ENCODE data around the gene ACTR3C. TPM values are rescaled to one million over a fixed set of nuclear protein-coding genes. Genes with fewer than 3 reads are reported as not detected.

Gene ACTR3C
- total RNA-seq, 1 donor from 2014 or later: 0.49 TPM

GRCh38 chr7:150358433-150358832 lies 35.1 kb upstream of the ACTR3C start:
- no peaks in the 10 kb centered on the region for H3K9me3 Mint-ChIP-seq
- no peak for DNase-seq (ENCODE audit: low read depth, low spot score)

GRCh38 chr7:150357771-150358427 lies 34.6 kb upstream of the ACTR3C start:
- TF ChIP-seq, protein P1, sequence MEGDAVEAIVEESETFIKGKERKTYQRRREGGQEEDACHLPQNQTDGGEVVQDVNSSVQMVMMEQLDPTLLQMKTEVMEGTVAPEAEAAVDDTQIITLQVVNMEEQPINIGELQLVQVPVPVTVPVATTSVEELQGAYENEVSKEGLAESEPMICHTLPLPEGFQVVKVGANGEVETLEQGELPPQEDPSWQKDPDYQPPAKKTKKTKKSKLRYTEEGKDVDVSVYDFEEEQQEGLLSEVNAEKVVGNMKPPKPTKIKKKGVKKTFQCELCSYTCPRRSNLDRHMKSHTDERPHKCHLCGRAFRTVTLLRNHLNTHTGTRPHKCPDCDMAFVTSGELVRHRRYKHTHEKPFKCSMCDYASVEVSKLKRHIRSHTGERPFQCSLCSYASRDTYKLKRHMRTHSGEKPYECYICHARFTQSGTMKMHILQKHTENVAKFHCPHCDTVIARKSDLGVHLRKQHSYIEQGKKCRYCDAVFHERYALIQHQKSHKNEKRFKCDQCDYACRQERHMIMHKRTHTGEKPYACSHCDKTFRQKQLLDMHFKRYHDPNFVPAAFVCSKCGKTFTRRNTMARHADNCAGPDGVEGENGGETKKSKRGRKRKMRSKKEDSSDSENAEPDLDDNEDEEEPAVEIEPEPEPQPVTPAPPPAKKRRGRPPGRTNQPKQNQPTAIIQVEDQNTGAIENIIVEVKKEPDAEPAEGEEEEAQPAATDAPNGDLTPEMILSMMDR (conservative IDR thresholded peaks at IDR 0.05): no peak
- no peaks in the 10 kb centered on the region for H3K36me3 Mint-ChIP-seq (ENCODE audit: low read depth)
- peaks cover 23% of the 10 kb centered on the region for H3K4me1 Mint-ChIP-seq
- peaks cover 2% of the 10 kb centered on the region for H3K27me3 Mint-ChIP-seq (ENCODE audit: low read depth)
- no peak overlapping the region for H3K27ac Mint-ChIP-seq (ENCODE audit: unreplicated experiment)
- no peaks in the 10 kb centered on the region for H3K9me3 Mint-ChIP-seq
- no peak overlapping the region for H3K4me3 Mint-ChIP-seq
- DNase-seq (ENCODE audit: low read depth, low spot score): no peak

More at GRCh38 chr7:150358433-150358832, 35.1 kb upstream of the ACTR3C start:
- Mint-ChIP-seq H3K36me3 (ENCODE audit: low read depth) (no peaks in the 10 kb centered on the region), H3K4me3 (no peak overlapping the region), H3K4me1 (peaks cover 23% of the 10 kb centered on the region), H3K27me3 (ENCODE audit: low read depth) (no peaks in the 10 kb centered on the region), H3K27ac (ENCODE audit: unreplicated experiment) (no peak overlapping the region)
- TF ChIP-seq, protein P1 (conservative IDR thresholded peaks at IDR 0.05): no peak

GRCh38 chr7:150357270-150357669 lies 33.9 kb upstream of the ACTR3C start:
- TF ChIP-seq, protein P1 (conservative IDR thresholded peaks at IDR 0.05): no peak
- peaks cover 2% of the 10 kb centered on the region for H3K27me3 Mint-ChIP-seq (ENCODE audit: low read depth)
- no peak overlapping the region for H3K27ac Mint-ChIP-seq (ENCODE audit: unreplicated experiment)
- H3K4me1 Mint-ChIP-seq: peaks cover 18% of the 10 kb centered on the region
- DNase-seq (ENCODE audit: low read depth, low spot score): no peak
- H3K36me3 Mint-ChIP-seq (ENCODE audit: low read depth): no peaks in the 10 kb centered on the region
- no peak overlapping the region for H3K4me3 Mint-ChIP-seq
- no peaks in the 10 kb centered on the region for H3K9me3 Mint-ChIP-seq

GRCh38 chr7:150356265-150356897 lies 33.0 kb upstream of the ACTR3C start:
- no peaks in the 10 kb centered on the region for H3K36me3 Mint-ChIP-seq (ENCODE audit: low read depth)
- H3K4me3 Mint-ChIP-seq: no peak overlapping the region
- H3K4me1 Mint-ChIP-seq: peaks cover 9% of the 10 kb centered on the region
- TF ChIP-seq, protein P1 (conservative IDR thresholded peaks at IDR 0.05): peak; percentile 74
- no peak overlapping the region for H3K27ac Mint-ChIP-seq (ENCODE audit: unreplicated experiment)
- peaks cover 2% of the 10 kb centered on the region for H3K27me3 Mint-ChIP-seq (ENCODE audit: low read depth)
- H3K9me3 Mint-ChIP-seq: no peaks in the 10 kb centered on the region
- no peak for DNase-seq (ENCODE audit: low read depth, low spot score)

- Mint-ChIP-seq H3K4me1 (peaks cover 6% of the 10 kb centered on the region), H3K9me3 (no peaks in the 10 kb centered on the region), H3K36me3 (ENCODE audit: low read depth) (no peaks in the 10 kb centered on the region), H3K27me3 (ENCODE audit: low read depth) (peaks cover 2% of the 10 kb centered on the region), H3K27ac (ENCODE audit: unreplicated experiment) (no peak overlapping the region), H3K4me3 (no peak overlapping the region)
- DNase-seq (ENCODE audit: low read depth, low spot score): no peak
- TF ChIP-seq, protein P1 (conservative IDR thresholded peaks at IDR 0.05): no peak
Observed at GRCh38 chr7:150355666-150356059, 32.3 kb upstream of the ACTR3C start.
